ENCODE results near the gene ATXN1.
"Not testable (repeated sequence)": the region's sequence is repeated elsewhere in the genome, so short reads cannot be mapped to it uniquely, and the experiment has no call there.

ATXN1 gene

DNA sequence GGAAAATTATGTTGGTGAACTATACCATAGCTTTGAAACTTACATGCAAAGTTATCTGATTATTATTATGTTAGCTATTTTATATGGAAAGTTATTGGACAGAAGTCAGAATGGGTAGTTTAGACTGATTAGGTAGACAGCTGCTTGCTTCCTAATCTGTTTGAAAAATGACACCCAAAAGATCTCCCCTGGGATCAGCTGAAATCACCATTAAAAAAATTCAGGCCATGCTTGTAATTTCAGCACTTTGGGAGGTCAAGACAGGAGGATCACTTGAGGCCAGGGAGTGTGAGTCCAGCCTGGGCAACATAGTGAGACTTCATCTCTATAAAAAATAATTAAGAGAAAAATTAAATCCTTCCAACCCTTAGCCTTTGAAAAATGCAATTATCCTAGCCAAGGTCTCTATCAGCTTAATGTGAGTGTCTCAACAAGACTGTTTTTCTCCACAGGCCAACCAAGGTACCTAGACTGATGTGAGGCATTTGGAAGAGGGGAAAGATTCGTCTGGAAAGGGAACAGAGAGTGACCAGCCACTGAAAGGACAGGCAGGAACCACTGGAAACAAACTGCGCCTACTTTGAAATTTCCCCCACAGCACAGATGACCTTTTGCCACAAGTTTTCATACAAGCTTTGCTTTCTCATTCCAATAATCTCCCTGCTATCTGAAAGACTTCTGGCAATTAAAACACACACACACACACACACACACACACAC lies 290.6 kb downstream of the ATXN1 start:
- no peak for DNase-seq

DNA sequence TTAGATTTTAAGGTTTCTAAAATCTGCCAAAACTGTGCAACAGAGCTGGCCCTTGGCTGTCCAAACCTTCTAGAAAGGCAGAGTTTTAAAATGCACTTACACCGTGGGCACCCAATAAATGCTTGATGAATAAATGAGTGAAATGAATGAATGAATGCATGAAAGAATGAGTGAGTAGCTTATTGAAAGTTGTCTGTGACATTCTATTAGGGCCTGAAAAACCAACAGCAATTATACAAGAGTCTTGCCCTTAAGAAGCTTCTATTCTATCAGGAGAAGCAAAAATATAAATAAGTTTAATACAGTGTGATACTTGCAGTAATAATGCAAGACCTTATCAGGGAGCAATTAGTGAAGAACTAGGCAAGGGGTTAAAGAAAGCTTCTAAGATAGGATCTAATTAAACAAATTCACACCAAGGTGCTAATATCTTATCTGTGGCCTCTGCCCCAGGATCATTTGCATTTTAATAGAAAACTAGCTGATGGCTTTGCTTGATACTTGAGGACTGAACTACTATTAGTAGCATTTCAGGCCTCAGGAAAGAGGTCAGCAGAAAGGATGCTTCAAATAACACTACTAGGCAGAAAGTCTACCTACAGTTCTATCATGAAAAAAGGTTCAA lies 292.2 kb downstream of the ATXN1 start:
- no peak for DNase-seq

DNA sequence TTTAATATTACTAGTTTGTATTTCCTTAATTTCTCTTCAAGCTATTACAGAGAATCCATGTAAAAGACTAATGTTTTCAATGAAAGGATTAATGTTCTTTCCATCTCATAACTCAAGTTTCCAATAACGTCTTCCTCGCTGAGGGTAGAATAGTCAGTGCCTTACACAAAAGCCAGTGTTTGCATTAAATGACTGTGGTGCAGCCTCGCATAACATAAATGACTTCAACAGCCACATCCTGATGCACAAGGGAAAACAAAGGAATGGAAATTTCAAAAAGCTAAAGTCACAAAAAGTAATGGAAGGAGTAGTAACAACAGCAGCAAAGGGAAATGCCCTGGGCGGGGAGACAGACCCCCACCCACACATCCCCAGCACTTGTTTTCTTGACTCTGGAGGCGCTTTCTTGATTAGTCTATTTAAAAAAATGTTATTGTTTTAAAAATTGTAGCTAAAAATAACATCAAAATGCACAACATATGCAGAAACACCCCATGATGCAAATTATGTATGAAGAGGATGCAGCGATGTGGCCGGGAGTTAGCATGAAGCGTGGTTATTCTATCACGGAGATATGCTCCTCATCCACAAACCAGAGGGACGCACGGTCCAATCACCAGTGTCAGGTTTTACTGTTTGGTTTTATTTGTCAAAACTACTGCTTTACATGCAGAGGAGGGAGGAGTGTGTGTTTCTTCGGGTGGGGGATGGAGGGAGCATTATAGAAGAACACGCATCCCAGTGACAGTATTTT lies 294.3 kb downstream of the ATXN1 start:
- no peak for DNase-seq

DNA sequence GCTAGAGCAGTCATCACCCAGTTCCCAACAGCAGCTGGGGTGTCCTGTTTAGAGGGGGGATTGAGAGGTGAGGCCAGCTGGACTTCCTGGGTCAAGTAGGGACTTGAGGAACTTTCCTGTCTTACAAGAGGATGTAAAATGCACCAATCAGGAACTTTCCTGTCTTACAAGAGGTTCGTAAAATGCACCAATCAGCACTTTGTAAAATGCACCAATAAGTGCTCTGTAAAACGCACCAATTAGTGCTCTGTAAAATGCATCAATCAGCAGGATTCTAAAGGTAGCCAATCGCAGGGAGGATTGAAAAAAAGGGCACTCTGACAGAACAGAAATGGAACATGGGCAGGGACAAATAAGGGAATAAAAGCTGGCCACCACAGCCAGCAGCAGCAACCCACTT lies 297.2 kb downstream of the ATXN1 start:
- DNase-seq = no peak

DNA sequence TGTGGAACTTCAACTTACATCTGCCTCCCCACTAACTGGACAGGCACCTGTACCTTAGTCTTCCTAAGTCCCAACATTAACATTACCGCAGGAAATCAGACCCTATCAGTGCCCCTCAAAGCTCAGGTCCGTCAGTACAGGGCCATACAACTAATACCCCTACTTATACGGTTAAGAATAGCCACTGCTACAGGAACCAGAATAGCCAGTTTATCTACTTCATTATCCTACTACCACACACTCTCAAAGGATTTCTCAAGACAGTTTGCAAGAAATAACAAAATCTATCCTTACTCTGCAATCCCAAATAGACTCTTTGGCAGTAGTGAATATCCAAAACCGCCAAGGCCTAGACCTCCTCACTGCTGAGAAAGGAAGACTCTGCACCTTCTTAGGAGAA lies 298.0 kb downstream of the ATXN1 start:
- DNase-seq = not testable (repeated sequence)

DNA sequence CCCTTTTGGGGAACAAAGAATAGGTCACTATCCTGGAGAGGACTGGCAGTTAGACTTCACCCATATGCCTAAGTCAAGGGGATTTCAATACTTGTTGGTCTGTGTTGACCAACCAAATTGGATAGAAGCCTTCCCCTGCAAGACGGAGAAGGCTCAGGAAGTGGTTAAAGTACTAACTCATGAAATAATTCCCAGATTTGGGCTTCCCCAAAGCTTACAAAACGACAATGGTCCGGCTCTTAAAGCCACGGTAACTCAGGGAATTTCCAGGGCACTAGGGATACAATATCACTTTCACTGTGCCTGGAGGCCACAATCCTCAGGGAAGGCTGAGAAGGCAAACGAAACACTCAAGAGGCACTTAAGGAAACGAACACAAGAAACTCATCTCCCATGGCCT lies 299.8 kb downstream of the ATXN1 start:
- no peak for DNase-seq

DNA sequence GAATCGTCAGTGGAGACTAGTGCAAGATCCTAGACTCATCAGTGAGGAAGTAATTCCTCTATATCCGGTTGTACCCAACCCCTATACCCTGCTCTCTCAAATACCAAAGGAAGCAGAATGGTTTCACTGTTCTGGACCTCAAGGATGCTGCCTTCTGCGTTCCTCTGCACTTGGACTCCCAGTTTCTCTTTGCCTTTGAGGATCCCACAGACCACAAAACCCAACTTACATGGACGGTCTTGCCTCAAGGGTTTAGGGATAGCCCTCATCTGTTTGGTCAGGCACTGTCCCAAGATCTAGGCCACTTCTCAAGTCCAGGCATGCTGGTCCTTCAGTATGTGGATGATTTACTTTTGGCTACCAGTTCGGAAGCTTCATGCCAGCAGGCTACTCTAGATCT lies 301.8 kb downstream of the ATXN1 start:
- not testable (repeated sequence) for DNase-seq

DNA sequence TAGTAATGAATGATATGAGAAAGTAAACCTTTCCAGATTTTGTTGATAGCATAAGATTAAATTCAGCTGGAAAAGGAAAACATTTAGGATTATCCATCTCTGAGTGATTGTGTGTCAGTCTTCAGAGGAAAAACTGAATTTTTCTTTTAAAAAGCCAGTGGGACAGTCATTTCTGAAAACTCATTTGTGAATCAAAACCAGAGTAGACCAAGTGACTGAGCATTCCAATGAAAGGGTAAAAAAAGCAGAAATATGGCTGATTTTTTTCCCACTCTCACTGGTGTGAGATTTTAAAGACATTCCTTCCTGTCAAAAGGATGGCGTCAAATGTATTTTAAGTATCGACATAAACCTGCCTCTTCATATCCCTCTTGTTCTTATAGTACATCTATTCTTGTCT lies 308.9 kb downstream of the ATXN1 start:
- no peak for DNase-seq

DNA sequence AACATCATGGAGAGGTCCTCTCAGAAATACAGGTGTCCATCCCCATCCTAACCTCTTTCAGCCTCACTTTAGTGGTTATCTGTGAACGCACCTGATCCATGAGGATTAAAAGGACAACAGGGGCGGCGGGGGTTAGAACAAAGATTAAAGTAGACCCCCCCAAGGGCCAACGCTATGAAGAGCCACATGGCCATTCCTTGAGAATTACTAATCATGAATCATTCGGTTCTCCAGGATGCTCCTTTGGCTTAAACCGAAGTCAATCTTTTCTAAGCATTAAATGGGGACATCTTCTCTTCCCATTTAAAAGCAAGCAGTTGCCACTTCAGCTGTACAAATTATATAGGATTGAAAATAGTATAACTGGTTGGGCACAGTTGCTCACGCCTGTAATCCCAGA lies 310.4 kb downstream of the ATXN1 start:
- DNase-seq = no peak

DNA sequence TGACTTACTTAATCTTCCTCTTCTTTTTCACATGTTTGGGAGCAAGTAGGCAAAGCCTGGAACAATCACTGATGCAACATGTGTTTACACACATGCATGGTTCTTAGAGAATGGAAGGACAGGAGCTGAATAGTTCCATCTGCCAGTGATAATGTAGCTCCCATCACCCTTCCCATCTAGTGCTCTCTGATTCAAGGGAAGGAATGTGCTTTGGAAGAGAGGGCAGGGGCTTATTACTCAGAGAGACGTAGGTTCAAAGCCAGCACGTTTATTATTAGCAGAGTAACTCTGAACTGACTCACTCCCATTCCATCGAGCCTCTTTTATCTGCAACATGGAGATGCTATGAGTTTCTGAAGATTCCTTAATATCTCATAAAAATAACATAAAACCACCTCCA lies 311.0 kb downstream of the ATXN1 start:
- DNase-seq = no peak

DNA sequence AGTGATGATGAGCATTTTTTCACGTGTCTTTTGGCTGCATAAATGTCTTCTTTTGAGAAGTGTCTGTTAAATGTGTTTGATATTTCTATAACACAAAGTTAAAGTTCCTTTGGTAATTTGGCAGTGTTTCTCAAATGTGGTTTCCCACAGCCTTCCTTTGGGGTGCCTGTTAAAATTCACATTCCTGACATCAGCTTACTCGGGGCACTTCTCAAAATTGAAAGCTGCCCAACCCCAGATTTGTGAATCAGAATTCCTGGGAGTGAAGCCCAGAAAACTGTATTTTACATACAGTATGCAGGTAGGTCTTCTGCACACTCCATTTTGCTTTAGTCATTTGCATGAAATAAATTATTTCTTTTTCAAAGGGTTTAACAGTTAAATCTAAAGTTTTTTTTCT lies 315.0 kb downstream of the ATXN1 start:
- no peak for DNase-seq

DNA sequence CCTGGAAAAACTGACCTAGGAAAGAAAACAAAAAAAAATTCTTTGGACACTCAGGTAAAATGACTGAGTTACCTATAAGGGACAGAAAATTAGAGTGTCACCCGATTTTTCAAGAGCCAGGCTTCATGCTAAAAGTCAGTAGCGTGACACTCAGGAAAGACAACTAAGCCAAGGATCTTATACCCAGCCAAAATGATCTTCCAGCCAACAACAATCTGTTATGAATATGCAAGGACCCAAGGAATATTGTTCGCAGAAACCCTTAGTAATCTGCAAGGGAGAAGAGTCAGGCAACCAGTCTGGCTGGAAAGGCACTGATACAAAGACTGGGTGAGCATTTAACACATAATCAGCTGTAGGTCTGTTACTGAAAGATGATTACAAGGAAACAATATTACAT lies 319.2 kb downstream of the ATXN1 start:
- no peak for DNase-seq

DNA sequence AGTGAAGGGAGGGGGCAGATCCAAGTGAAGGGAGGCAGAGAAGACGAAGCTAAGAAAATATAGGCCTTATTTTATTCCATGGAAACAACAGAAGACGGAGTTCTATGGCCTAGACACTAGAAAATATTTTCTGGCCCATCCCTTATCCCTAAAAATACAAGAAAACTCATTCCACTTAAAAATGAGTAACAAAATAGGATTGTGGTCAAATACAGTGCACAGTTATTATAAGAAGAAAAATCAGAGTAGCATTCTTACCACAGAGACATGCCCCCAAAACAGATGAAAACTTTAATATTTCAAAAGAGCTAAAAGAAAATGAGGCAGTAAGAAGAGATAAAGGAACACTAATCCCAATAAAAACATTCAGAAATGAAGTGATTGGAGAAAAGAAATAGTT lies 320.0 kb downstream of the ATXN1 start:
- no peak for DNase-seq

DNA sequence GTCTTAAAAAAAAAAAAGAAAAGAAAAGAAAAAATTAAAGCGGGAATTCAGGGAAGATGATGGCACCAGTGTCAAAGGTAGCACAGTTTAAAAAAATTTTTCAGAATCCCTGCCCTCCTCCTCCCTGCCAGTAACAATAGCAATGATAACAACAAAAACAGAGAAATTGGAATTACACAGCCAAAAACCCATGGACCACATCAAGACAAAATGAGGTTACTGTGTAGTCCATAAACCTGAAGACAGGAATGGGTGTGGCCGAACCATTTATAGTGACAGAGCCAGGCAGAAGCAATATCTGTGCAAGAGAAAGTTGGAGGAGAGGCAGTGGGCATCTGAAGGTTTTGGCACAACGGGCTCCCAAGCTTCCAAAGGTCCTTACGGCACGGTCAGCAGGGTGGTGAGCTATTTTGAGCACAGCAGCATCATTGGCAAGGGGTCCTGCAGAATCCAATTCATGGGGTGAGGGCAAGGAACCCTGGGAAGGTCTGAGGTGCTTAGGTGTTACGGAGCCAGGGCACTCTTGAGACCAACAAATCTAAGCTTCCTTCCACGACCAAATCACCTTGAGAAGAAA lies 320.5 kb downstream of the ATXN1 start:
- no peak for DNase-seq

DNA sequence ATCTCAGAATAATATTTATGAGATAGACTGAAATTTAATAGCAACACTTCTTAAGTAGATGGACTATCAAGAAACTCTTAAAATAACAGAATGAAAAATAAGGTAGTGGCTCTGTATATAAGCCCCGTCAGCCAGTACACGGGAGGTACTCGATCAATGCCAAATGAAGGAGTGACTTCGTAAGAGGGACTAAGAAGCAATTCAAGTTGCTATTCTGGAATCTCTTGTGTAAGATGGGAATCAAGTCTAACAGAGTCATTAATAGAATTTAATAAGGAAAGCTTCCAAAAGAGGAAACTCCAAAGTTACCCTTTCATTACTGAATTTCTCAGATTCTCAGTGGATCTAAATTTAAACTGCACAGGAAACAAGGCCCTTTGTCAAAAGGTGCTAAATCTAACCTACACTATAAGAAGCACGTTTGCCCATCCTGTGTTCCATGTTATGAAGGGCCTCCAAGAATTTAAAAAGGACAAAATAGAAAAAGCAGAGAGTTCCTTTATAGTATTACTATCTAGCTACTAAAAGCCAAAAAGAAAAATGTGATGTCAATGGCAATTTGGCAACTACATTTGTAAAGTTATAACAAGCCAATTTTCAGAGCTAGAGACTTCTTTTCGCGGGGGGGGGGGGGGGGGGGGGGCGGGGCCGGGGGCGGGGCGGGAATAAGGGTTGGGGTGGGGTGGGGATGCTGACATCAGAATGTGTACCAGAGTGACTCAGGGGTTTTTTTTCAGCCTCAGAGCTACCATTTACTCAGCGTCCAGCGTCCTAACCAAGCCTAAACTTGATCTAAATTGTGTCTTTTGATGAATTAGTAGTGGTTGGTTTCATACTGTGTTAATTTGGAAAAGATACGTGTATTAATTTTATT lies 322.3 kb downstream of the ATXN1 start:
- no peak for DNase-seq

DNA sequence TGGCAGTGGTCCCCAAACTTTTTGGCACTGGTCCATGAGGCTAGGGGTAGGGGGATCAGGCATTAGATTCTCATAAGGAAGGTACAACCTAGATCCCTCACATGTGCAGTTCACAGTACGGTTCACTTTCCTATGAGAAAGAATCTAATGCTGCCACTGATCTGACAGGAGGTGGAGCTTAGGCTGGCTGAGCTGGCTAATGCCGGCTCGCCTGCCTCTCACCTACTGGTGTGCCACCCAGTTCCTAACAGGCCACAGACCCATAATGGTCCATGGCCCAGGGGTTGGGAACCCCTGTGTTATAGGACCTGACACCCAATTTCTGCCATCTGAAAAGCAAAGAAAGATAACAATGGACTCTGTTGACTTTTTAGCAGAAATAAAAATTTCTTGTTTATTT lies 323.3 kb downstream of the ATXN1 start:
- no peak for DNase-seq

DNA sequence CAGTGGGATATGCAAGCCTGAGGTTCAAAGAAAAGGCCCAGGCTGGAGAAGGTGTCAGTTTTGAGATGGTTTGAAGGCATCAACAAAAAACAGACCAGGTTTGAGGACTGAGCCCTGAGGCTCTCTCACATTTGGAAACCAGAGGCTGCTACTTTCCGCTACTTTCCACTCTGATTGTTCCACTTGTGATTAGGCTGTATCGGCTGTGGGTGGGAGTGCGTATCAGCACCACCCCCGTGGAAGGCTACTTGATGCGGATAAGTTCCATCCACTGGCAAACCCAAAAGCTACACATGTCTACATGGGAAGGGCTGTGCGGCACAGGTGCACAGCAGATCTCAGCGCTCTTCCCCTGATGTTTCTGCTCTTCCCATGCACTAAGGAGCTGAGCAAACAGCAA lies 324.2 kb downstream of the ATXN1 start:
- DNase-seq = no peak

DNA sequence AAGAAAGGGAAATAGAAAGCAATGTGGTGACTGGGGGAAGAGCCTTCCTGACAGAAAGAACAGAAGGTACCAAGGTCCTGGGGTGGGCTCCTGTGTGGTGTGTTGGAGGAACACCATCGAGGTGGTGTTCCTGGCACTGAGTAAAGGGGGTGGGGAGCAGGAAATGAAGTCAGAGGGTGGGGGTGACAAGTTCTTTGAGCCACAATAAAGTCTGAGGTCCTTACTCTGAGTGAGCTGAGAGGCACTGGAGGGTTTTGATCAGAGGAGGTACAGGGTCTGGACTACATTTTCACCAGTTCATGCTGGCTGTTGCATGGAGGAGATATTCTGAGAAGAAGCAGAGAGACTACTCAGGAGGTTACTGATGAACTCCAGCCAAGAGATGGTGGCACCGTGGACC lies 324.7 kb downstream of the ATXN1 start:
- no peak for DNase-seq

DNA sequence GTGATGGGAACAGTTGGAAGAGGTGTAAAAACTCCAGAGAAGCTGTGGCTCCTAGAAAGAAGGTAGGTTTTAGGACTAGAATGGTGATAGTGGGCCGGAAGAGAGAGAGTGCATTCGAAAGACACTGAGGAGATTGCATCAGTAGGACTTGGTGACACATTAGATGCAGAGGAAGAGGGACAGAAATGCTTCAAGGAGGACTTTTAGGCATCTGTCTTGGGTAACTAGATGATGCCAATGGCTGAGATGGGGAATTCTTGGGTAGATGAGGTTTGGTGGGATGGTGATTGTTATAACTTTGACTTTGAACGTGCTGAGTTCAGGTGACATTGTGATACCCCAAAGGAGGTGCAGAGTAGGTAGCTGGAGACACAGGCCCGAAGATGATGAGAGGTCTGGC lies 326.4 kb downstream of the ATXN1 start:
- no peak for DNase-seq

DNA sequence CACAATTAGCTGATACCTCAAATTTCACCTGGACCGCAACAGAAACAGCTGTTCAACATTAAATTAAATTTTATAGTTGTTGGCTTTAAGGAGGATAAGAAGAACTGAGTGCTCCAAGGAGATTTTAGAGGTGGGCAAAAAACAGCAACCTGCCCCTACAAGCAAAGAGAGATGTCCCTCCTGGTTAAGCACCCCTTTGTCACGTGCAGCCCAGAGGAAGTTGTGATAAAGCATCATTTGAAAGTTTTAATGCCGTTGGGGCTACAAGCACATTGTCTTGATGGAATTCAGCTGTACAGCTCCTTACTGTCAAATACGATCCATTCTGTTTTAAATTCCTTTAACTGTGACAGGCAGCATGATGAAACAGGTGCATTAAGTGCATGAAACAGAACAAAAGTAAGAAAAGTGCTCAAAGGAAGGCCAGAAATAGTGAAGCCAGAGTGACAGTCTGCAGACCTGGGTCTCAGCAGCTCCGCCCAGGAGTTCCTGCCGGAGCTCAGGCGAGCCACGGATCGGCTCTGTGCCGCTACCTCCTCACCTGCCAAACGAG lies 327.8 kb downstream of the ATXN1 start:
- no peak for DNase-seq

DNA sequence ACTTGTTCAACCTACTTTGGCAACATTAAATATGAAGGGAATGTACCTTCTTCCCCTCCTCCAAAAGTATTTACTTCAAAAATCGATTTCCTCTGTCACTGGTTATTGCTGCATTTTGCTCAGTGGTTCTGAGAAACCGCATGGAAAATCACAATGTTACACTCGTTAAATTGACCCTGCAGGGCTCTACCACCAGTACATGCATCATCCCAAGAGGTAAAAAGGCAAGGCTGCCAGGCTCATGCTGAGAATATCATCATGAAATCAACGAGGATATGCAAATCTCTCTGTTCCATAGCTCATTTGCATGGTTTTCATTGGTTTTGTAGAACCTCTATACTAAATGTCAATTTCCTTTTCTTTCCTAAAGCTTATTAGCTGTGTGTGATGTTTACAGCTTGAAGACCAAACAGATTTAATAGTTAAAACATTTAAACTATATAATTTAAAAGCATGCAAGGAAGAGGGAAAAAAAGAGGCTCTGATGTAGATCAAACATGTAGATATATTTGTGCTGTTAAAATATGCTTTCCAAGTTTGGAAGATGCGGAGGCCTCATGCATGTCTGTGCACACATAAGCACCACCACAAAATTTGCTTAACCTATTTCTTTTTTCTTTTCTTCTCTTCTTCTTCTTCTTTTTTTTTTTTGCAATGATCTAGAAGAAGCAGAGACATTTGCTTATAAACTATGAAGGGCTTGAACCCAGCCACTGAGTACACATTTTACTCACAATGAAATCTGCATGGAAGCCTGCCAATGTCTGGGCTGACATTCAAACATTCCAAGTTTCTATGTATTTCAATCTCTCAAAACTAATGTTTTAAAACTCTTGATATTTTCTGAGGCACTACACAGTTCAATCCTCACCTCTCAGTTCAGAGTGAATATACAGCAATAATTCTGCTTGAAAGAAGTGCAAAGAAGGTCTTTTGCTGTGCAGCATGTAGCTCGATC lies 328.9 kb downstream of the ATXN1 start:
- no peak for DNase-seq
